GM10248 (cell line): Measurements from ENCODE around the gene CDYL.

ENCODE experiments used
- CTCF ChIA-PET: fragments of 300-600 bp; sonication (Branson Sonifier 250); formaldehyde crosslinking; extraction: SDS; loops from one replicate; lab custom pipeline; 2021; ENCODE audit warnings: antibody characterized with exemption; lab: Yijun Ruan, JAX
- POLR2A ChIA-PET: fragments of 350-650 bp; sonication (Branson Sonifier 250); formaldehyde crosslinking; extraction: SDS; loops from one replicate; lab custom pipeline; 2020; ENCODE audit warnings: antibody characterized with exemption; lab: Yijun Ruan, JAX
- DNase-seq: peaks from one replicate; pipeline ENCODE4 v3.0.0; 2012; ENCODE audit errors: extremely low spot score
- TF ChIP-seq, protein P1 (sequence below): IDR thresholded peaks from 2 replicates; pipeline ENCODE4 v1.5.1; 2012; ENCODE audit warnings: mild to moderate bottlenecking, low read depth; ENCODE audit errors: extremely low read depth, missing control alignments, control extremely low read depth

Gene CDYL

DNA sequence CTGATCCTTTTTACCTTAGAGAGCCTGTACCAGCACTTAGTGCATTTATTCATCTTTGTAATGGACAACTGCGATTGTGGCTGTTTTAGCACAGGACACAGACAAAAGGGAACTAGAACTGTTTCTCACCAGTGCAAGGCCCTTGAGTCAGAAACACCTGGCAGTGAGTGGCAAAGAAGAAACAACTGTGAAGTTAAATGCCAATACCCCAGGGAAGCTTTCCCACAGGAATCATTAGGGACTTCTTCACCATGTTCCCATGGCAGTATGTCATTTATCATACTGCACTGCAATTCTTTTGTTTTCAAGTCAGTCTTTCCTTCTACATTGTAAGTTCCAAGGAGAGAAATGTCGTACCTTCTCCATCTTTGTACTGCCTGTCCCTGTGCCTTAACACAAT is 28.6 kb upstream of the CDYL start:
- TF ChIP-seq, protein P1, sequence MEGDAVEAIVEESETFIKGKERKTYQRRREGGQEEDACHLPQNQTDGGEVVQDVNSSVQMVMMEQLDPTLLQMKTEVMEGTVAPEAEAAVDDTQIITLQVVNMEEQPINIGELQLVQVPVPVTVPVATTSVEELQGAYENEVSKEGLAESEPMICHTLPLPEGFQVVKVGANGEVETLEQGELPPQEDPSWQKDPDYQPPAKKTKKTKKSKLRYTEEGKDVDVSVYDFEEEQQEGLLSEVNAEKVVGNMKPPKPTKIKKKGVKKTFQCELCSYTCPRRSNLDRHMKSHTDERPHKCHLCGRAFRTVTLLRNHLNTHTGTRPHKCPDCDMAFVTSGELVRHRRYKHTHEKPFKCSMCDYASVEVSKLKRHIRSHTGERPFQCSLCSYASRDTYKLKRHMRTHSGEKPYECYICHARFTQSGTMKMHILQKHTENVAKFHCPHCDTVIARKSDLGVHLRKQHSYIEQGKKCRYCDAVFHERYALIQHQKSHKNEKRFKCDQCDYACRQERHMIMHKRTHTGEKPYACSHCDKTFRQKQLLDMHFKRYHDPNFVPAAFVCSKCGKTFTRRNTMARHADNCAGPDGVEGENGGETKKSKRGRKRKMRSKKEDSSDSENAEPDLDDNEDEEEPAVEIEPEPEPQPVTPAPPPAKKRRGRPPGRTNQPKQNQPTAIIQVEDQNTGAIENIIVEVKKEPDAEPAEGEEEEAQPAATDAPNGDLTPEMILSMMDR, result no peak
- ChIA-PET CTCF (interaction anchor here (1.0 to 1.1 kb wide), 2 partner anchors 9 to 41 kb away, joined by 3 read pairs; no protein-coding TSS in a partner anchor), POLR2A (no interaction called here)
- no peak for DNase-seq

DNA sequence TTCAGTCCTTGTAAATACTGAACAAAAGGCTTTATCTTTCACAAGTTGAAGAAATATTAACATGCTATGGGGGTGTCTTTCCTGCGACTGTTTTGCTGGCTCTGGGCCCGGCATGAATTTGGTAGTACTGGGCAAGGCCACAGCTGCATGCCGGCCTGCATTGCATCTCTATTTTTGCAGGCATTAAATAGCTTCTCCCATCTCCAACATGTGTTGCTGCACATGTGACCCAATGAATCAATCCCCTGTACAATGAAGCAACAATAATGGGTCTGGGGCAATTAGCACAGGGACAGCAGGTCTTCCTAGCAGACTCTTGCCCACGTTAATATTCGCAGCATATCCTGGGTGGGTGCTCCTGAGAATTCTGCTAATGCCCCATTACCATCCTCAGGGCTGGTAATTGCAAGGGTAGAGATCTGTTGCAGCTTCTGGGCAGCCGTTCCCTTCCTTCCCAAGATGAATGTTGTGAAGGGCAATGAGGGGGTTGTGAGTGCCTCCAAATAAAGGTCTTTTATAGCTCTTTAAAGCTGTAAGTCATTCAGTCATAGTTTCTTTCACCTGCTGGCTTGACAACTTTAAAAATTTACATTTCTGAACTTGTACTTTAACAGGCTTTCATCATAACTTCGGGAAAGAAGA is 24.3 kb upstream of the CDYL start:
- POLR2A ChIA-PET, result no interaction called here
- TF ChIP-seq, protein P1, result no peak
- no peak for DNase-seq
- CTCF ChIA-PET, result interaction anchor here (4.2 kb wide), 1 partner anchor 10 kb away, joined by 15 read pairs; no protein-coding TSS in a partner anchor

DNA sequence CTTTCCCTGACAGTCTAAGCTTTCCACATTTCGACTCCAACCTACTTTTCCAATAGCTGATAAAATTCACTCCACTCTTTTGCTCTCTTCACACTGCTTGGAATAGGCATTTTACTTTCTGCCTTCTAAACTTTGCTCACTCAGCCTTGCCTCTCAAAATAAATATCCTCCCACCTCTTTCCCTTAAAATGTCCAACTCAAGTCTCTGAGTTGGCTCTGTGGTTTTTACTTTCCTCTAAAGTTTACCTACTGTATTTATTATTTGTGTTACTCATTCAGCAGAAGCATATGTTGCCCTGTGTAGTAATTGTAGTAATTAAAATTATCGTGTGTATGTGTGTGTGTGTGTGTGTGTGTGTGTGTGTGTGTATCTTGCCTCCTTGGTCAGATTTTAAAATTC is 20.0 kb upstream of the CDYL start:
- TF ChIP-seq, protein P1, result no peak
- ChIA-PET CTCF (interaction anchor here (1.1 kb wide), 1 partner anchor 9 kb away, joined by 3 read pairs; no protein-coding TSS in a partner anchor), POLR2A (no interaction called here)
- no peak for DNase-seq

DNA sequence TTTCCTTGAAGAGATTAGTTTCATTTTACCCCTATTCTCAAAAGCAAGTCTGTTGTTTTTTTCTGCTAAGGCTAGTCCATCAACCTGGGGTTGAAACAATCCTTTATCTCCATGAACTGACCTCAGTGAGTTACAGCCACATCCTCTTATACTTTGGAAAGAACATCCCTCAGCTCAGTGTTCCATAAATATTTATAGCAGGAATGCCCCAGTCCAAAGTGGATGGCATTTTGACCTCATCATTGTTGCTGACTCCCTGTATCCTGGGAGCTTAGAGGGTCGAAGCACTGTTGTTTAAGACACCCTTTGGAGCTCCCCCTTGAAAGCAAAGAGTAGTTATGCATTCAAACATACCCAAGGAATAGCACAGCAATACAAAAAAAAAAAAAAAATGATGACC is 16.2 kb upstream of the CDYL start:
- CTCF ChIA-PET, result no interaction called here
- POLR2A ChIA-PET, result no interaction called here
- TF ChIP-seq, protein P1, result no peak

DNA sequence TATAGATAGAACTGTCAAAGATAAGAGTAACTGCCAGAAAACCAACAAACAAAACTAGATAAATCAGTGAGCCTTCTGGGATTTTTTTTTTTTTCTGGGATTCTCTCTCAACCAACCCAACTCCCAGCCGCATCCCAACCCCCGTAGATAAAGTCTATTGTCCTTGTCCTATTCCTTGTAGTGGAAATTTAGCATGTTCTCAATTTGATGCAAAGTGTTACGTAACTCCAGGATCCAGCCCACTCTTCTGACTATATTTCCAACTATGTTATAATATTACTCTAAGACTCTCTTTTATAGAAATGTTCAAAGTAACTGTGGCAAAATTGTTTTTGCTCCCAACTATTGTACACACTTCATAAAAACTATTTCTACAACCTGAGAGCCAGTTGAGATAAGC is 15.4 kb upstream of the CDYL start:
- CTCF ChIA-PET, result interaction anchor here (1.5 to 1.6 kb wide), 2 partner anchors 9 to 11 kb away, joined by 5 read pairs; no protein-coding TSS in a partner anchor
- DNase-seq, result no peak
- POLR2A ChIA-PET, result interaction anchor here (0.6 kb wide), 1 partner anchor 231 kb away, joined by 6 read pairs; no protein-coding TSS in a partner anchor
- TF ChIP-seq, protein P1, result no peak

More for the DNA sequence above, 16.2 kb upstream of the CDYL start:
- no peak for DNase-seq

DNA sequence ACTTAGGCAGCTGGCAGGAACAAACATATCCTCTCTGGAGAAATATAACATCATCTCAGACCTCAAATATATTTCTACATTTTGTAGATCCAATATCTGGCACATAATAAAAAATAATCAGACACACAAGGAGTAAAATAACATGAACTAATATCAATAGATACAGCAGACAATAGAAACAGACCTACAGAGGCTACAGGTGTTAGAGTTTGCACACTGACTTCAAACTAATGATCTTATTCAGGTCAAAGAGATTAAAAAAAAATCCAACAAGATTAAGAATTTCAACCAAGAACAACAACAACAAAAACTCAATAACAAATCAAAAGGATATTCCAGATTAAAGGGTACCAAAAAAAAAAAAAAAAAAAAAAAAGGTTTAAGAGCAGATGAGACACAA is 13.9 kb upstream of the CDYL start:
- POLR2A ChIA-PET, result no interaction called here
- no peak for DNase-seq
- CTCF ChIA-PET, result interaction anchor here (1.3 kb wide), 1 partner anchor 14 kb away, joined by 3 read pairs; no protein-coding TSS in a partner anchor
- TF ChIP-seq, protein P1, result no peak
